Fibroblast of lung (primary cell): Measurements from ENCODE around the gene SOSTDC1.
"Not testable (repeated sequence)": the region's sequence is repeated elsewhere in the genome, so short reads cannot be mapped to it uniquely, and the experiment has no call there.

Experiments
- CTCF ChIP-seq, 2 donors: IDR thresholded peaks in 1 of 2; conservative IDR thresholded peaks in 1 of 2; 1 replicate in 1 of 2; 2 replicates in 1 of 2; pipeline ENCODE4 v1.5.1; 2011 to 2012; ENCODE audit warnings: low read length in 2 of 2, control low read depth in 1 of 2, inconsistent platforms in 1 of 2, low read depth in 1 of 2, mild to moderate bottlenecking in 1 of 2
- EZH2 ChIP-seq: IDR thresholded peaks from 2 replicates; pipeline ENCODE4 v1.5.1; 2012; ENCODE audit warnings: low read length, control low read depth, mild to moderate bottlenecking; ENCODE audit errors: missing control alignments

- not testable (repeated sequence) for TF ChIP-seq CTCF (conservative IDR thresholded peaks at IDR 0.05 in 1 of 2, IDR thresholded peaks at IDR 0.05 in 1 of 2; ENCODE audit: low read depth in 1 of 2, low read length in 2 of 2); EZH2
Measured at GRCh38 chr7:16506422-16506821, 40.9 kb upstream of the SOSTDC1 start.
